GM18951 (cell line): ENCODE results near the gene RBX1.
A peak's percentile ranks its signal among the peaks of the same experiment; 100 is the strongest.
"Not testable (repeated sequence)": the region's sequence is repeated elsewhere in the genome, so short reads cannot be mapped to it uniquely, and the experiment has no call there.

Experiments
- POLR2A ChIP-seq: IDR thresholded peaks from 4 replicates; pipeline ENCODE4 v1.6.1; 2011; ENCODE audit warnings: mild to moderate bottlenecking; ENCODE audit not compliant: insufficient read length, insufficient read depth; ENCODE audit errors: extremely low read depth
- in situ Hi-C: fragments of 300-500 bp; cut with MboI; formaldehyde crosslinking; loops from one replicate; pipeline ENCODE4 v1.12.0; 2022; ENCODE audit warnings: low sequenced_read_pairs, mixed read lengths, inconsistent platforms; ENCODE audit not compliant: unreplicated experiment

Gene RBX1

GRCh38 chr22:40950962-40951794 lies at the start of gene RBX1:
RBX1 (plus strand) TSS chr22:40951378; CDS start chr22:40951399, 21 bp downstream.
- in situ Hi-C loops = loop anchor here (10.0 kb wide), 1 partner anchor 134 kb away; no protein-coding TSS in a partner anchor
- peak; percentile 96 for TF ChIP-seq POLR2A

- in situ Hi-C loops = no loop called here
- TF ChIP-seq POLR2A = no peak
These were observed 47.1 kb upstream of the RBX1 start for GRCh38 chr22:40904101-40904500.

- in situ Hi-C loops = no loop called here
These were observed 42.3 kb upstream of the RBX1 start for GRCh38 chr22:40908895-40909294.

GRCh38 chr22:40911772-40912171 lies 39.4 kb upstream of the RBX1 start:
- TF ChIP-seq POLR2A = no peak
- in situ Hi-C loops = no loop called here

More at GRCh38 chr22:40908895-40909294, 42.3 kb upstream of the RBX1 start:
- TF ChIP-seq POLR2A = no peak

- in situ Hi-C loops = not testable (repeated sequence)
These were observed 38.2 kb upstream of the RBX1 start for GRCh38 chr22:40912987-40913386.

- no peak for TF ChIP-seq POLR2A
- in situ Hi-C loops = no loop called here
These were observed 31.7 kb upstream of the RBX1 start for GRCh38 chr22:40919446-40919845.

- TF ChIP-seq POLR2A = no peak
- in situ Hi-C loops = no loop called here
These were observed 30.7 kb upstream of the RBX1 start for GRCh38 chr22:40920526-40920925.

- in situ Hi-C loops = no loop called here
- TF ChIP-seq POLR2A = no peak
These were observed 28.5 kb upstream of the RBX1 start for GRCh38 chr22:40922484-40923303.

DNA sequence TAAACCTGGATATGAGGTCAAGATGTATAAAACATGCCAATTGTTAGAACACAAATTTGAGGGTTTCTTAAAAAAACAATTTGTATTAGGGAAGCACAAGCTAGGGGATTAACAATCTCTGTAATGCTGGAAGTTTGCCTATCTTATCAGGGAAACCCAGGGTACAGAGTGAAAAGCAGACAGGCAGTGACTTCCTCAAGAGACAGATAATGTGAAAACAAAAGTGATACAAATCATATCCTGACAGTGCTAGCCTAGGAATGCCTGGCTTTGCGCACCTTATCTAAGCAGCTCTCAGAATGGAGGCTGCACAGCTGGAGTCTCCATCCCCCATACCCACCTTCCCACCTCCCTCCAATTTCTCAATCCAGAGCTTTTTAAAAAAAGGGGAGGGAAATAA lies 22.5 kb upstream of the RBX1 start:
- no peak for TF ChIP-seq POLR2A
- in situ Hi-C loops = no loop called here

DNA sequence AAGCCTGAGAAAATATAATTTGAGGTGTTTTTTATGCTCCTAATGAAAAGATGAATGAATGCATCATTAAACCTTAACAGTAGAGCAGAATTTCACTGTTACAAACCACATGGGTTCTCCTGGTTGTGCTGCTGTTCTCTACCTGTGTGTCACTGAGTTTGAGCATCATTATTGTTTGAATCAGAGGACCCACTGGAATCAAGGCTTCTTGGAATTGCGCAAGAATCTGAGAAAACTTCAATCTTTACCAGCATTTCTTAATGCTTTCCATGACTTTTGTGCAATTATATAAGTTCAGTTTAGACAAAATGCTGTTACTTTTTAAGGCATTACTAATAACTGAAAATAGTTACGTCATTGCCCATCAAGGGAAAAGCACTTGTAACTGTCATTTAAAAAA lies 18.8 kb upstream of the RBX1 start:
- in situ Hi-C loops = no loop called here
- TF ChIP-seq POLR2A = no peak

DNA sequence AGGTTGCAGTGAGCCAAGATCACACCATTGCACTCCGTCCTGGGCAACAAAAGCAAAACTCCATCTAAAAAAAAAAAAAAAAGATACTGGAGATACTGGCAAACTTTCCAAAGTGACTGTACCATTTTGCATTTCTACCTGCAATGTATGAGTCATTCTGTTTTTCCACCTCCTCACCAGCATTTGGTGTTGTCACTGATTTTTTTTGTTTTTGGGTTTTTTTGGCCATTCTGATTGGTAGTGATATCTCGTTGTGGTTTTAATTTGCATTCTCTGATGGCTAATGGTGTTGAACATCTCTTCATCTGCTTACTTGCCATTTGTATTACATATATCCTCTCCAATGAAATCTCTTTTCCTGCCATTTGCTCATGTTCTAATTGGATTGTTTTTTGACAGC lies 12.0 kb upstream of the RBX1 start:
- in situ Hi-C loops = no loop called here
- TF ChIP-seq POLR2A = no peak

GRCh38 chr22:40951795-40952605 lies 822 bp downstream of the RBX1 start:
- in situ Hi-C loops = loop anchor here (10.0 kb wide), 1 partner anchor 133 kb away; no protein-coding TSS in a partner anchor

GRCh38 chr22:40953471-40953870 lies 2.3 kb downstream of the RBX1 start:
- in situ Hi-C loops = loop anchor here (10.0 kb wide), 1 partner anchor 131 kb away; no protein-coding TSS in a partner anchor
- TF ChIP-seq POLR2A = no peak

More at GRCh38 chr22:40951795-40952605, 822 bp downstream of the RBX1 start:
- TF ChIP-seq POLR2A = no peak
